HCT116 (cell line): ENCODE measurements around the gene CD3G. TPM values are rescaled to one million over a fixed set of nuclear protein-coding genes. Genes with fewer than 3 reads are reported as not detected.

Source experiments
- ATAC-seq: fragments of 200-7000 bp; cut with Tn5 transposase; 2 replicates; pipeline ENCODE4 v1.9.1; 2020; ENCODE audit warnings: mild to moderate bottlenecking, moderate library complexity
- Bru-seq: library from RNA; stranded (reverse); fragments of 400-500 nt; gene quantifications from one replicate; lab custom pipeline; 2021; lab: Mats Ljungman, UMichigan
- BruChase-seq, 2 experiments: library from RNA; stranded (reverse); fragments of 400-500 nt; gene quantifications; one replicate each; lab custom pipeline; 2021; lab: Mats Ljungman, UMichigan
- BruUV-seq: library from RNA; stranded (reverse); fragments of 400-500 nt; replicated peaks from 2 replicates; lab custom pipeline; 2021; lab: Mats Ljungman, UMichigan
- CTCF ChIA-PET: fragments of 300-600 bp; sonication (Branson Sonifier 250); formaldehyde crosslinking; loops from one replicate; lab custom pipeline; 2021; ENCODE audit warnings: antibody characterized with exemption; lab: Charles Lee
- POLR2A ChIA-PET: fragments of 300-600, 350-600 bp; sonication (Branson Sonifier 250); formaldehyde crosslinking; loops from one replicate; lab custom pipeline; 2021; ENCODE audit warnings: antibody characterized with exemption; lab: Charles Lee
- RAD21 ChIA-PET, 2 experiments: fragments of 300-600 bp; sonication (Branson Sonifier 250); formaldehyde crosslinking; loops; one replicate each; lab custom pipeline; 2023; ENCODE audit warnings: low total read pairs in 2 of 2; ENCODE audit not compliant: uncharacterized antibody in 2 of 2, unreplicated experiment in 2 of 2, low non-redundant PET in 1 of 2; lab: Charles Lee
- DNase-seq: peaks from one replicate; pipeline ENCODE4 v3.0.0-alpha.2; 2010; ENCODE audit warnings: low read depth, low spot score
- H2AFZ ChIP-seq: fragments of 200-600 bp; shearing (Covaris generic), sonication (generic); 2 replicates; pipeline ENCODE4 v1.6.1; 2017; ENCODE audit warnings: low read depth, mixed run types, mixed read lengths, antibody characterized with exemption, low read length; ENCODE audit not compliant: poor library complexity, severe bottlenecking
- H3K27ac ChIP-seq: 2 replicates; pipeline ENCODE4 v1.5.1; 2012; ENCODE audit warnings: low read depth, low read length
- H3K27me3 ChIP-seq: fragments of 200-600 bp; sonication (generic); 2 replicates; pipeline ENCODE4 v1.6.1; 2016; ENCODE audit warnings: mixed run types, low read length, mixed read lengths; ENCODE audit not compliant: insufficient read depth
- H3K36me3 ChIP-seq, 2 experiments: fragments of 200-500 bp in 1 of 2; fragments of 200-600 bp in 1 of 2; sonication (Bioruptor generic) in 1 of 2; sonication (generic) in 1 of 2; 2 replicates each; pipeline versions ENCODE4 v1.5.1 to v1.6.1; 2014 to 2016; ENCODE audit warnings: low read length in 2 of 2, inconsistent platforms in 1 of 2, mixed read lengths in 1 of 2, mixed run types in 1 of 2; ENCODE audit not compliant: insufficient read depth in 2 of 2, control insufficient read depth in 1 of 2
- H3K4me1 ChIP-seq, 2 experiments: fragments of 200-600 bp in 1 of 2; sonication (generic) in 1 of 2; 2 replicates each; pipeline versions ENCODE4 v1.5.1 to v1.6.1; 2012 to 2017; ENCODE audit warnings: low read length in 2 of 2, inconsistent platforms in 1 of 2, mild to moderate bottlenecking in 1 of 2, mixed read lengths in 1 of 2, mixed run types in 1 of 2, moderate library complexity in 1 of 2; ENCODE audit not compliant: insufficient read depth in 2 of 2, control insufficient read depth in 1 of 2
- H3K4me2 ChIP-seq: fragments of 200-600 bp; sonication (generic); 2 replicates; pipeline ENCODE4 v1.6.1; 2017; ENCODE audit warnings: mixed run types, low read length, mixed read lengths
- H3K4me3 ChIP-seq, 2 experiments: fragments of 200-600 bp in 1 of 2; sonication (generic) in 1 of 2; replicated peaks in 1 of 2; 2 replicates each; pipeline ENCODE4 v1.5.1; 2011 to 2016; ENCODE audit warnings: low read length in 2 of 2, control low read depth in 1 of 2, low read depth in 1 of 2, mild to moderate bottlenecking in 1 of 2, mixed read lengths in 1 of 2, mixed run types in 1 of 2
- H3K79me2 ChIP-seq: fragments of 200-600 bp; sonication (generic); 2 replicates; pipeline ENCODE4 v1.6.1; 2017; ENCODE audit warnings: mild to moderate bottlenecking, mixed run types, low read length, moderate library complexity, mixed read lengths; ENCODE audit not compliant: insufficient read depth
- H3K9ac ChIP-seq: fragments of 200-600 bp; sonication (generic); 2 replicates; pipeline ENCODE4 v1.6.1; 2016; ENCODE audit warnings: low read length, mixed read lengths
- H3K9me2 ChIP-seq: fragments of 200-600 bp; sonication (generic), shearing (Covaris generic); 2 replicates; pipeline ENCODE4 v1.6.1; 2017; ENCODE audit warnings: mixed run types, mild to moderate bottlenecking, moderate library complexity; ENCODE audit not compliant: insufficient read depth
- H3K9me3 ChIP-seq, 2 experiments: fragments of 200-500 bp in 1 of 2; fragments of 200-600 bp in 1 of 2; sonication (Bioruptor generic) in 1 of 2; sonication (generic) in 1 of 2; 2 replicates each; pipeline ENCODE4 v1.6.1; 2014 to 2017; ENCODE audit warnings: low read length in 2 of 2, mixed read lengths in 2 of 2, inconsistent platforms in 1 of 2, low read depth in 1 of 2, mild to moderate bottlenecking in 1 of 2, mixed run types in 1 of 2, moderate library complexity in 1 of 2; ENCODE audit not compliant: control insufficient read depth in 1 of 2, insufficient read depth in 1 of 2
- H4K20me1 ChIP-seq: fragments of 200-600 bp; sonication (generic), shearing (Covaris generic); 2 replicates; pipeline ENCODE4 v1.6.1; 2017; ENCODE audit warnings: mixed run types, mild to moderate bottlenecking, moderate library complexity; ENCODE audit not compliant: insufficient read depth
- ATF3 ChIP-seq: IDR thresholded peaks from 2 replicates; pipeline ENCODE4 v1.6.1; 2012
- CEBPB ChIP-seq: IDR thresholded peaks from 2 replicates; pipeline ENCODE4 v1.6.1; 2012; ENCODE audit warnings: low read depth
- CTCF ChIP-seq, 3 experiments: fragments of 200-600 bp in 1 of 3; sonication (generic) in 1 of 3; IDR thresholded peaks in 2 of 3; conservative IDR thresholded peaks in 1 of 3; 2 replicates each; pipeline ENCODE4 v1.5.1; 2012 to 2017; ENCODE audit warnings: low read depth in 2 of 3, low read length in 2 of 3, antibody characterized with exemption in 1 of 3, borderline replicate concordance in 1 of 3, control low read depth in 1 of 3, mild to moderate bottlenecking in 1 of 3, mixed read lengths in 1 of 3, mixed run types in 1 of 3, moderate library complexity in 1 of 3; ENCODE audit not compliant: insufficient read depth in 1 of 3
- EGR1 ChIP-seq: IDR thresholded peaks from 2 replicates; pipeline ENCODE4 v1.6.1; 2012; ENCODE audit warnings: low read depth
- ELF1 ChIP-seq: IDR thresholded peaks from 2 replicates; pipeline ENCODE4 v1.6.1; 2012; ENCODE audit warnings: low read depth, borderline replicate concordance
- EZH2 ChIP-seq: fragments of 200-600 bp; sonication (generic); IDR thresholded peaks from 2 replicates; pipeline ENCODE4 v1.6.1; 2017; ENCODE audit warnings: antibody characterized with exemption, mixed run types
- EZH2phosphoT487 ChIP-seq: fragments of 200-600 bp; IDR thresholded peaks from 2 replicates; pipeline ENCODE4 v1.6.1; 2018; ENCODE audit warnings: antibody characterized with exemption, borderline replicate concordance
- FOSL1 ChIP-seq: IDR thresholded peaks from 2 replicates; pipeline ENCODE4 v1.6.1; 2012; ENCODE audit warnings: low read depth
- JUND ChIP-seq: IDR thresholded peaks from 2 replicates; pipeline ENCODE4 v1.6.1; 2012
- MAX ChIP-seq: IDR thresholded peaks from 2 replicates; pipeline ENCODE4 v1.6.1; 2012
- POLR2A ChIP-seq: IDR thresholded peaks from 2 replicates; pipeline ENCODE4 v1.7.0; 2011; ENCODE audit warnings: borderline replicate concordance; ENCODE audit not compliant: insufficient read depth, insufficient read length; ENCODE audit errors: extremely low read depth
- POLR2AphosphoS5 ChIP-seq: IDR thresholded peaks from 2 replicates; pipeline ENCODE4 v1.6.1; 2011; ENCODE audit warnings: mild to moderate bottlenecking, low read depth, low read length, moderate library complexity
- RAD21 ChIP-seq: IDR thresholded peaks from 2 replicates; pipeline ENCODE4 v1.6.1; 2012; ENCODE audit warnings: low read depth, mild to moderate bottlenecking
- REST ChIP-seq: IDR thresholded peaks from 2 replicates; pipeline ENCODE4 v1.6.1; 2012; ENCODE audit warnings: low read depth
- SP1 ChIP-seq: IDR thresholded peaks from 2 replicates; pipeline ENCODE4 v1.6.1; 2012; ENCODE audit warnings: low read depth
- YY1 ChIP-seq: IDR thresholded peaks from 2 replicates; pipeline ENCODE4 v1.6.1; 2011; ENCODE audit warnings: low read length, low read depth, moderate library complexity, mild to moderate bottlenecking; ENCODE audit not compliant: insufficient replicate concordance; ENCODE audit errors: extremely low read depth
- ZFX ChIP-seq: fragments of 450-650 bp; IDR thresholded peaks from 2 replicates; pipeline ENCODE4 v1.6.1; 2017
- ZNF274 ChIP-seq: fragments of 200-500 bp; sonication (Bioruptor generic); IDR thresholded peaks from 2 replicates; pipeline ENCODE4 v1.6.1; 2014; ENCODE audit warnings: mild to moderate bottlenecking, low read depth, low read length, inconsistent platforms
- intact Hi-C: fragments of 100-400 bp; cut with micrococcal nuclease; formaldehyde crosslinking; loops from 2 replicates; pipeline ENCODE4 v1.10.0; 2022
- long read RNA-seq: library from polyadenylated mRNA; unstranded; transcript quantifications from one replicate; pipeline ENCODE4 v2.0.0, GENCODE V29; 2021; ENCODE audit not compliant: unreplicated experiment
- polyA plus RNA-seq: library from polyadenylated mRNA; unstranded; fragments of >200 nt; gene quantifications from 2 replicates; pipeline ENCODE4 v1.2.1, GENCODE V29; 2012; ENCODE audit warnings: missing spikeins
- total RNA-seq: library from RNA; stranded (reverse); gene quantifications from one replicate; pipeline ENCODE4 v1.2.1, GENCODE V29; 2021; ENCODE audit not compliant: unreplicated experiment

The CD3G gene
- total RNA-seq (0.20 TPM), Bru-seq, nascent RNA (percentile 7 among the genes with signal in this experiment), BruChase-seq, experiment 1, labeled RNA remaining after a 6-hour chase (not detected), BruChase-seq, experiment 2, labeled RNA remaining after a 2-hour chase (not detected)
- not detected in 2 replicates for polyA plus RNA-seq
- long read RNA-seq: 0 reads

- H3K79me2 ChIP-seq: no peaks in the 10 kb centered on the region
- ChIA-PET POLR2A (no interaction called here), CTCF (no interaction called here), RAD21 (no interaction called here)
- H3K27ac ChIP-seq: no peak within 1 kb of the TSS
- H3K27me3 ChIP-seq: peaks cover 16% of the 10 kb centered on the region
- H4K20me1 ChIP-seq: no peaks in the 10 kb centered on the region
- H3K9ac ChIP-seq: no peak within 1 kb of the TSS
- no peak within 1 kb of the TSS for H3K4me2 ChIP-seq
- DNase-seq: no peak
- intact Hi-C loops: no loop called here
- no peak within 1 kb of the TSS for H2AFZ ChIP-seq
- H3K9me3 ChIP-seq: no peaks in the 10 kb centered on the region
- TF ChIP-seq POLR2A (no peak), EGR1 (no peak), CTCF (IDR thresholded peaks at IDR 0.05 in 2 of 3, conservative IDR thresholded peaks at IDR 0.05 in 1 of 3; ENCODE audit: borderline replicate concordance in 1 of 3, insufficient read depth in 1 of 3, low read depth in 2 of 3, low read length in 2 of 3) (no peak), SP1 (no peak), MAX (no peak), ELF1 (no peak), YY1 (no peak), ZFX (no peak), EZH2phosphoT487 (no peak), ZNF274 (no peak), JUND (no peak), RAD21 (no peak), REST (no peak), FOSL1 (no peak), CEBPB (no peak), POLR2AphosphoS5 (no peak), ATF3 (no peak), EZH2 (no peak)
- ATAC-seq: no peak; the same call in 1 of the 2 replicates
- no peak within 1 kb of the TSS for H3K4me3 ChIP-seq
- BruUV-seq: no TSS peak
- H3K9me2 ChIP-seq: no peaks in the 10 kb centered on the region
- H3K4me1 ChIP-seq: no peaks in the 10 kb centered on the region
- H3K36me3 ChIP-seq: no peaks in the 10 kb centered on the region
These were observed at the start of gene CD3G for GRCh38 chr11:118343981-118344515. CD3G (plus strand) TSS chr11:118344344; CDS start chr11:118344424, 80 bp downstream.
